ENCODE results near the gene CD27. TPM values are rescaled to one million over a fixed set of nuclear protein-coding genes. Genes with fewer than 3 reads are reported as not detected.
"Not testable (repeated sequence)": the region's sequence is repeated elsewhere in the genome, so short reads cannot be mapped to it uniquely, and the experiment has no call there.

CD27 gene
- total RNA-seq, 2 experiments from 2014 or later, result 18.0 to 48.3 TPM

- DNase-seq (ENCODE audit: low spot score), result no peak
- CTCF ChIA-PET (ENCODE audit: unreplicated experiment), result interaction anchor here (0.5 kb wide), 1 partner anchor 140 kb away, joined by 3 read pairs; no protein-coding TSS in a partner anchor
- Histone ChIP-seq H3K27ac (ENCODE audit: low read depth, low read length, poor library complexity, severe bottlenecking) (no peak overlapping the region), H3K79me2 (ENCODE audit: insufficient read depth, low read depth, low read length) (peaks cover 18% of the 10 kb centered on the region), H3K4me3 (ENCODE audit: low read depth, low read length, poor library complexity, severe bottlenecking) (no peak overlapping the region), H3K9me2 (ENCODE audit: insufficient read depth, low read length) (no peaks in the 10 kb centered on the region), H4K20me1 (ENCODE audit: insufficient read depth, low read length) (no peaks in the 10 kb centered on the region), H3K36me3 (ENCODE audit: insufficient read depth, low read length) (peaks cover 25% of the 10 kb centered on the region), H3K9me3 (ENCODE audit: low read length) (no peaks in the 10 kb centered on the region), H3K4me1 (ENCODE audit: insufficient read depth, low read length, poor library complexity, severe bottlenecking) (peaks cover 10% of the 10 kb centered on the region), H2AFZ (ENCODE audit: low read length) (no peak overlapping the region), H3K4me2 (ENCODE audit: low read length) (no peak overlapping the region)
- intact Hi-C loops (cut with micrococcal nuclease; ENCODE audit: unreplicated experiment), result no loop called here
- POLR2A ChIA-PET, result interaction anchor here (0.7 to 1.8 kb wide), 5 partner anchors 15 to 69 kb away, joined by 3 to 7 read pairs (median 3); no protein-coding TSS in a partner anchor
- no peak for TF ChIP-seq CTCF (conservative IDR thresholded peaks at IDR 0.05; ENCODE audit: low read length)
- TF ChIP-seq EZH2phosphoT487 (IDR thresholded peaks at IDR 0.05; ENCODE audit: borderline replicate concordance, low read depth, low read length), result no peak
- no TSS peak for BruUV-seq (replicated peaks)
Measured at GRCh38 chr12:6488240-6488639, 43.5 kb downstream of the CD27 start.

- H3K9me3 ChIP-seq (ENCODE audit: low read length), result no peaks in the 10 kb centered on the region
- ChIA-PET POLR2A (interaction anchor here (0.7 to 1.8 kb wide), 6 partner anchors 24 to 248 kb away, joined by 3 to 6 read pairs (median 4); no protein-coding TSS in a partner anchor), CTCF (ENCODE audit: unreplicated experiment) (no interaction called here)
- intact Hi-C loops (cut with micrococcal nuclease; ENCODE audit: unreplicated experiment), result no loop called here
- peaks cover 25% of the 10 kb centered on the region for H3K36me3 ChIP-seq (ENCODE audit: insufficient read depth, low read length)
- no peaks in the 10 kb centered on the region for H3K9me2 ChIP-seq (ENCODE audit: insufficient read depth, low read length)
- H3K4me3 ChIP-seq (ENCODE audit: low read depth, low read length, poor library complexity, severe bottlenecking), result no peak overlapping the region
- peaks cover 10% of the 10 kb centered on the region for H3K4me1 ChIP-seq (ENCODE audit: insufficient read depth, low read length, poor library complexity, severe bottlenecking)
- H2AFZ ChIP-seq (ENCODE audit: low read length), result no peak overlapping the region
- H4K20me1 ChIP-seq (ENCODE audit: insufficient read depth, low read length), result no peaks in the 10 kb centered on the region
- TF ChIP-seq CTCF (conservative IDR thresholded peaks at IDR 0.05; ENCODE audit: low read length) (no peak), EZH2phosphoT487 (IDR thresholded peaks at IDR 0.05; ENCODE audit: borderline replicate concordance, low read depth, low read length) (no peak)
- H3K79me2 ChIP-seq (ENCODE audit: insufficient read depth, low read depth, low read length), result peaks cover 19% of the 10 kb centered on the region
- no TSS peak for BruUV-seq (replicated peaks)
- no peak overlapping the region for H3K4me2 ChIP-seq (ENCODE audit: low read length)
- H3K27ac ChIP-seq (ENCODE audit: low read depth, low read length, poor library complexity, severe bottlenecking), result no peak overlapping the region
- DNase-seq (ENCODE audit: low spot score), result no peak
Measured at GRCh38 chr12:6489449-6489848, 44.7 kb downstream of the CD27 start.

- not testable (repeated sequence) for BruUV-seq (replicated peaks); H3K27ac ChIP-seq (ENCODE audit: low read depth, low read length, poor library complexity, severe bottlenecking); H3K9me2 ChIP-seq (ENCODE audit: insufficient read depth, low read length); H2AFZ ChIP-seq (ENCODE audit: low read length); H4K20me1 ChIP-seq (ENCODE audit: insufficient read depth, low read length); DNase-seq (ENCODE audit: low spot score); H3K9me3 ChIP-seq (ENCODE audit: low read length); H3K4me2 ChIP-seq (ENCODE audit: low read length); H3K4me3 ChIP-seq (ENCODE audit: low read depth, low read length, poor library complexity, severe bottlenecking)
- intact Hi-C loops (cut with micrococcal nuclease; ENCODE audit: unreplicated experiment), result loop anchor here (5.0 kb wide), 1 partner anchor 207 kb away; no protein-coding TSS in a partner anchor
- CTCF ChIA-PET (ENCODE audit: unreplicated experiment), result interaction anchor here (0.6 kb wide), 2 partner anchors 161 to 164 kb away, joined by 3 read pairs; no protein-coding TSS in a partner anchor
- Histone ChIP-seq H3K4me1 (ENCODE audit: insufficient read depth, low read length, poor library complexity, severe bottlenecking) (peaks cover 19% of the 10 kb centered on the region), H3K36me3 (ENCODE audit: insufficient read depth, low read length) (peaks cover 32% of the 10 kb centered on the region), H3K79me2 (ENCODE audit: insufficient read depth, low read depth, low read length) (peaks cover 31% of the 10 kb centered on the region)
- POLR2A ChIA-PET, result interaction anchor here (0.7 to 3.4 kb wide), 5 partner anchors 8 to 123 kb away, joined by 3 to 24 read pairs (median 5); partner anchors contain the start of gene VAMP1
Measured at GRCh38 chr12:6490673-6491072, 45.9 kb downstream of the CD27 start.

Measured in OCI-LY7 (cell line).